GM19193 (cell line): ENCODE data around the gene NAPEPLD.

Experiments used
- POLR2A ChIP-seq: IDR thresholded peaks from 4 replicates; pipeline ENCODE4 v1.6.1; 2011; ENCODE audit not compliant: insufficient read depth, insufficient read length; ENCODE audit errors: extremely low read depth

Gene NAPEPLD

GRCh38 chr7:103059471-103059870, 89.4 kb downstream of the NAPEPLD start:
- TF ChIP-seq POLR2A: no peak

GRCh38 chr7:103058122-103058521, 90.8 kb downstream of the NAPEPLD start:
- no peak for TF ChIP-seq POLR2A

- TF ChIP-seq POLR2A: no peak
Observed at GRCh38 chr7:103051519-103051918, 97.4 kb downstream of the NAPEPLD start.
